ENCODE data around the gene PCID2. TPM values are rescaled to one million over a fixed set of nuclear protein-coding genes. Genes with fewer than 3 reads are reported as not detected.
"Not testable (repeated sequence)": the region's sequence is repeated elsewhere in the genome, so short reads cannot be mapped to it uniquely, and the experiment has no call there.

The PCID2 gene
- total RNA-seq, 2 experiments from 2014 or later = 65.6 TPM

DNA sequence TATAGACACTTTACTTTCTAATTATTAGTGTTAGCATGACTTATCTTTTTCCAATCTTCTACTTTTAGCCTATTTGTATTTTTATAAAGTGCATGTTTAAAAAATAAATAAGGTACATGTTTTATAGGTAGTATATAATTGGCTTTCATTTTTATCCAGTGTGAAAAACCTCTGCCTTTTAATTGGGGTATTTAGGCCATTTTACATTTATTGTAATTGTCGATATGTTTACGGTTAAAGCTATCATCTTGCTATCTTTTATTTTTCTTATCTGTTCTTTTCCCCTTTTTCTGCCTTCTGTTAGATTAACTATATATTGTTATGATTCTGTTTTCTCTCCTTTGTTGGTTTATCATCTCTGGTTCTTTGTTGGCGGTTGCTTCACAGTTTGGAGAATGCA, 40.9 kb downstream of the PCID2 start:
- Mint-ChIP-seq H3K27me3 (no peaks in the 10 kb centered on the region), H3K4me3 (no peak overlapping the region), H3K36me3 (peaks cover 41% of the 10 kb centered on the region), H3K9me3 (peaks cover 3% of the 10 kb centered on the region), H3K4me1 (peaks cover 14% of the 10 kb centered on the region), H3K27ac (peak overlapping the region; percentile 0)
- no peak for DNase-seq

DNA sequence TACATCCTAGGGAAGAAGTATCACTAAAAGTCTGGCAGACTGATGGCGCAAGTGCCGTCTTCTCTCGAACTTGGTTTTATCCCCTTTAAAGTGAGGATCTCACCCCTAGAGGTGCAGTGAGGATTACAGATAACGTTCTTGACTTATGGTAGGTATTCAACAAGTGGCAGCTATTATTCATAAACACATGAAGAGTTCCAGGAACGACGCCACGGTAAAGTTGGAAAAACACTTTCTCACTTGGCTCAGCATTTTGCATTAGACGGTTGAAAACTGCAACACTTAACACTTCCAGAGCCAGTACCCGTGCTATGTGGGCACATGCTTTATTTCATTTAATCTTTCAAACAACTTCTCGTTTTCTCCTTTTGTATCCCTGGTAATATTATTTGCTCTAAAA, 41.3 kb downstream of the PCID2 start:
- peaks cover 14% of the 10 kb centered on the region for H3K4me1 Mint-ChIP-seq
- no peak overlapping the region for H3K27ac Mint-ChIP-seq
- peaks cover 3% of the 10 kb centered on the region for H3K9me3 Mint-ChIP-seq
- no peak for DNase-seq
- H3K4me3 Mint-ChIP-seq = no peak overlapping the region
- no peaks in the 10 kb centered on the region for H3K27me3 Mint-ChIP-seq
- peaks cover 38% of the 10 kb centered on the region for H3K36me3 Mint-ChIP-seq

DNA sequence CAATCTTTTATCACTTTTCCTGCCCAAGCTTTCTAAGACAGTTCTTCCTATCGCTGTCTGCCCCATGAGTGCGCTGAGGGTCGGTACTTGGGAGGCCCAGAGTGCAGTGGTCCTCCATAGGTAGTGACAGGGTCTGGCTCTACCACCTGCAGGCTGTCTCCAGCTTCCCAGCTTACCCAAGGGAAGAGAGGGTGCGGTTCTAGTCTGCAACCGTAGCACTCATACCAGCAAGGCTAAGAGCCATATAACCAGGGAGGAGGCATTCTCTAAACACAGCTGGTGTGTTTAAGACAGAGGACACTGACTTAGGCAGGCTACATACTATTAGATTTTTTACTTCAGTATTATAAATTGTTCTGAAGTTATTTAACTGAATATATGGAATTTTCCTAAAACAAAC, 41.8 kb downstream of the PCID2 start:
- DNase-seq = no peak
- H3K27me3 Mint-ChIP-seq = no peaks in the 10 kb centered on the region
- H3K4me1 Mint-ChIP-seq = peaks cover 14% of the 10 kb centered on the region
- peaks cover 35% of the 10 kb centered on the region for H3K36me3 Mint-ChIP-seq
- H3K4me3 Mint-ChIP-seq = no peak overlapping the region
- peaks cover 3% of the 10 kb centered on the region for H3K9me3 Mint-ChIP-seq
- H3K27ac Mint-ChIP-seq = no peak overlapping the region

DNA sequence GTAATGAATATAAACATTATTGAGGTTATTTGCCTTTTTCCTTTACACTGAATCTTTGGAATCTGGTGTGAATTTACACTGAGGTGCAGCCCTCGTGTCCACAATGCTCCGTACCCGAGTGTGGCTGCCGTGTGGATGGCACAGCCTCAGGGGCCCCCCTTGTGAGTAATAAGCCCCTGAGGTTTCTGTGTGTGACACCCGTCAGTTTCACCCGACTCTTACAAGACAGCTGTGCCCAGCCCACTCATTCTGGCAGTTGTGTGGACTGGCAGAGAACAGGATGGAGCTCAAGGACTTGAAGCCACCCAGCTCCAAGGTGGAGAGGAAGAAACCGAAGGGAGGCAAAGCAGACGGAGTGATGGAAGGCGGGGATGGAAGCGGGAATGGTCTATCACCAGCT, 42.2 kb downstream of the PCID2 start:
- H3K27me3 Mint-ChIP-seq = no peaks in the 10 kb centered on the region
- H3K36me3 Mint-ChIP-seq = peaks cover 31% of the 10 kb centered on the region
- peaks cover 17% of the 10 kb centered on the region for H3K4me1 Mint-ChIP-seq
- DNase-seq = peak; percentile 30
- H3K4me3 Mint-ChIP-seq = no peak overlapping the region
- no peak overlapping the region for H3K27ac Mint-ChIP-seq
- H3K9me3 Mint-ChIP-seq = peaks cover 3% of the 10 kb centered on the region

DNA sequence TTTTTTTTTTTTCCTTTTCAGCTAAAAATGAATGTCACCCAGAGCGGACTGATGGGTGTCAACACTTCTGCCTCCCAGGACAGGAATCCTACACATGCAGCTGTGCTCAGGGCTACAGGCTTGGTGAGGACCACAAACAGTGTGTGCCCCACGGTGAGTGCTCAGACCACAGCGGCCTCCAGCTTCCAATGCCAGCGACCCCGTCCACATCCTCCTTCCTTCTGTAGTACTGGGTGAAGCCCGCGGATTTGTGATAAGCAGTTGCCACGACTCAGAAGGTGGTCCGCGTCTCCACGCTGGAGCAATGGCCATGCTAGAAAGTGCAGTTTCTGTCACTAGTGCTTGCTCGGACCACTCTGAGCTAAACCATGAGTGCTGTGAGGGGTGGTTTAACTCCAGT, 44.0 kb downstream of the PCID2 start:
- Mint-ChIP-seq H3K27ac (no peak overlapping the region), H3K4me3 (no peak overlapping the region), H3K9me3 (peaks cover 3% of the 10 kb centered on the region), H3K27me3 (no peaks in the 10 kb centered on the region), H3K36me3 (peaks cover 25% of the 10 kb centered on the region), H3K4me1 (peaks cover 19% of the 10 kb centered on the region)
- DNase-seq = no peak

DNA sequence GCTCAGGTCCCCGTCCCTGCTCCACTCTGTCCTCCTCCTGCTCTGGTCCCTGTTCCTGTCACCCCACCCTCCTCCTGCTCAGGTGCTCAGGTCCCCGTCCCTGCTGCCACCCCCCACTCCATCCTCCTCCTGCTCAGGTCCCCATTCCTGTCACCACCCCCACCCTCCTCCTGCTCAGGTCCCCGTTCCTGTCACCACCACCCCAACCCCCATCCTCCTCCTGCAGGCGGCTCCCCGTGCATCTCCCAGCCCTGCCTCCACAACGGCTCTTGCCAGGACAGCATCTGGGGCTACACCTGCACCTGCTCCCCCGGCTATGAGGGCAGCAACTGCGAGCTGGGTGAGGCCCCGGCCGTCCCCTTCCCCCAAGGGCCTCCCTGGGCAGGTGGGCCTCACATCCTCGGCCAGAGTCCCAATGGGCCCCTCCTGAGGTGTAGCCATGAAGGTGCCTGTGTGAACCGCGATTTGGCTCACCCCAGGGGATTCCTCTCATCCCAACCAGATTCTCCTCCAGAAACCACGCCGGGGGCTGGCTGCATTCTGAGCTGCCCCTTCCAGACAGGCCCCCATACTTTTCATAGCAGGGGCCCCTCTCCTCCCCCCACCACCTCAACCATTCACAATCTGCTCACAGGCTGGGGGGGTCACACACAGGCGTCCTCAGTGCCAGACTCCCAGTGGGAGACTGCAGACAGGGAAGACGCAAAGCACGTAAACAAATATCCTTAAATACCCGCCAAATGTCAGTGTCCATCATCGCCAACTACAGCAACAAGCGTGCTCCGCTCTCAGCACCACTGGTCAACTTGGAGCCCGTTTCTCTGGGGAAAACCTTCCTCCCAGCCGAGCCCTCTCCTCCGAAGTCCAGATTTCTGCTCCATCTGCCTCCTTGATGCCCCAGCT, 45.4 kb downstream of the PCID2 start:
- Mint-ChIP-seq H3K27me3 (no peaks in the 10 kb centered on the region), H3K36me3 (peaks cover 14% of the 10 kb centered on the region), H3K9me3 (peaks cover 3% of the 10 kb centered on the region), H3K4me3 (no peak overlapping the region), H3K27ac (peak overlapping the region; percentile 29), H3K4me1 (peaks cover 19% of the 10 kb centered on the region)
- peak; percentile 18 for DNase-seq

DNA sequence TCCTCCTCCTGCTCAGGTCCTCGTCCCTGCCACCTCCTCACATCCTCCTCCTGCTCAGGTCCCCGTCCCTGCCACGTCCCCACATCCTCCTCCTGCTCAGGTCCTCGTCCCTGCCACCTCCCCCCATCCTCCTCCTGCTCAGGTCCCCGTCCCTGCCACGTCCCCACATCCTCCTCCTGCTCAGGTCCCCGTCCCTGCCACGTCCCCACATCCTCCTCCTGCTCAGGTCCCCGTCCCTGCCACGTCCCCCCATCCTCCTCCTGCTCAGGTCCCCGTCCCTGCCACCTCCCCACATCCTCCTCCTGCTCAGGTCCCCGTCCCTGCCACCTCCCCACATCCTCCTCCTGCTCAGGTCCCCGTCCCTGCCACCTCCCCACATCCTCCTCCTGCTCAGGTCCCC, 46.5 kb downstream of the PCID2 start:
- H3K9me3 Mint-ChIP-seq, H3K27ac Mint-ChIP-seq, DNase-seq: not testable (repeated sequence)

DNA sequence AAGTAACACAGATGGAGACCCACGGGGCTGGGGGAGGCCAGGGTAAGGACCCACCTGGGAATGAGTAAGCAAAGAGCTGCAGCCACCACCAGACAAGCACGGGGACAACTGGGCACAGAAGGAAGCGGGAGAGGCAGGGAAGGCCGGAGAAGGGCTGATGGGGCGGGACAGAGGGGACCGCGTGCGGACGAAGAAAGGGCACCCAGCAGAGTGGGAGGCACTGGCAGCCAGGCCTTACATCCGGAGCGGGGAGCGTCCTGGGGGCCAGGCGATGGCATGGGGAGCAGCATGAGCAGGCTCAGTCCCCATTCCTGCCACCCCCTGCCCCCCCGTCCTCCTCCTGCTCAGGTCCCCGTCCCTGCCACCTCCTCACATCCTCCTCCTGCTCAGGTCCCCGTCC, 47.0 kb downstream of the PCID2 start:
- Mint-ChIP-seq H3K4me1 (peaks cover 16% of the 10 kb centered on the region), H3K36me3 (peaks cover 3% of the 10 kb centered on the region), H3K9me3 (no peaks in the 10 kb centered on the region), H3K27ac (no peak overlapping the region), H3K4me3 (peak overlapping the region; percentile 12), H3K27me3 (no peaks in the 10 kb centered on the region)
- no peak for DNase-seq

More for the DNA sequence above, 46.5 kb downstream of the PCID2 start:
- not testable (repeated sequence) for H3K36me3 Mint-ChIP-seq, H3K27me3 Mint-ChIP-seq, H3K4me3 Mint-ChIP-seq
- peaks cover 19% of the 10 kb centered on the region for H3K4me1 Mint-ChIP-seq

DNA sequence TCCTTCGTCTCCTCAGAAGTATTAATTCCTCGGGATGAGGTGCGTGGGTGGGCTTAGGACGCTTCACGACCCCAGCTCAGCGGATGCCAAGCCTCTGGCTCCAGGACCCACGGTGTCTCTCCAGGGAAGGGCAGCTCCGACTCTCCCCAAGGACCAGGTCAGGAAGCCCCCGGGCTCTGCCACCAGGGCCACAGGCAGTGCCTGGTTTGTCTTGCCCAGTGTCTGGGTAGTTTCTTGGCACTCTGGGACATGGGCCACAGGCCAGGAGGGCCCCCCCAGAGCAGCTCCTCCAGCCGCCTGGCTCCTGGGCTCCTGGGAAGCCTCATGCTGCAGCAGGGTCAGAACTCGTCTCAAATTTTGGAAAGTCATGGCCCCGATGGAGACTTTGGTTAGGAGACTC, 47.5 kb downstream of the PCID2 start:
- Mint-ChIP-seq H3K4me1 (peaks cover 13% of the 10 kb centered on the region), H3K4me3 (peak overlapping the region; percentile 12), H3K27me3 (no peaks in the 10 kb centered on the region), H3K27ac (no peak overlapping the region), H3K36me3 (no peaks in the 10 kb centered on the region), H3K9me3 (no peaks in the 10 kb centered on the region)
- no peak for DNase-seq

DNA sequence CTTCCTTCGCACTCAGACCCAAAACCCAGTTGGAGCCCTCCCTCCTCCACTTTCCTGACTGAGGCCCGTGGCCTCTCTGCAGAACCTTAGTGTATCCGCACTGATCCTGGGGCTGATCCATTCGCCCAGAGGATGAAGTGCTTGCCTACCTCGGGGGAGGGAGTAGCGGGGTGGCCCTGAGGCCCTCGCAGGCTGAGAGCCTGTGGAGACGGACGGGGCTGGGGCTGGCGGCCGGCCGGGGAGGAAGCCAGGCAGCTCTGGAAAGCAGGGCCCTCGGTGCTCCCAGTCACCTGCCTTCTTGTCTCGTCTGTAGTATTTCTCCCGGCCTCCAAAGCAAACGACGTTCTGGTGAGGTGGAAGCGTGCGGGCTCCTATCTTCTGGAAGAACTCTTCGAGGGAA, 48.8 kb downstream of the PCID2 start:
- peaks cover 10% of the 10 kb centered on the region for H3K4me1 Mint-ChIP-seq
- H3K4me3 Mint-ChIP-seq = no peak overlapping the region
- no peaks in the 10 kb centered on the region for H3K36me3 Mint-ChIP-seq
- H3K27me3 Mint-ChIP-seq = no peaks in the 10 kb centered on the region
- no peak overlapping the region for H3K27ac Mint-ChIP-seq
- no peak for DNase-seq
- H3K9me3 Mint-ChIP-seq = peaks cover 8% of the 10 kb centered on the region

DNA sequence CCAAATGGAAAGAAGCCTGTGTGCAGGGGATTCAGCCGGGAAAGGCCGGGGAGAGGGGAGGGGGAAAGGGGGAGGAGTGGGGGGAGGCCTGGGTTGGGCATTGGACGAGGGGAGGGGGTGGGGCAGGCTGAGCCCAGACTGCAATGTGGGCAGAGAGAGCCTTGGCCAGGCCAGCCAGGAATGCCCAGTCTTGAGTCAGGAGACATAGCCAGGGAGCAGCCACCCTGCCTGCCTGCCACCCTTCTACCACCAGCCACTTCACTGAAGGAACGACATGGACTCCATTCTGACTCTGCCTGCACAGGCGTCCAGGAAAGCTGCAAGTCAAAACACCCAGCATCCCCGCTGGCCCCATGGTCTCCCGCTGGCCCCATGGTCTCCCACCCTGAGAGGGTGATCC, 49.5 kb downstream of the PCID2 start:
- peaks cover 8% of the 10 kb centered on the region for H3K9me3 Mint-ChIP-seq
- no peak overlapping the region for H3K27ac Mint-ChIP-seq
- H3K4me1 Mint-ChIP-seq = peaks cover 13% of the 10 kb centered on the region
- no peaks in the 10 kb centered on the region for H3K27me3 Mint-ChIP-seq
- no peak for DNase-seq
- no peaks in the 10 kb centered on the region for H3K36me3 Mint-ChIP-seq
- H3K4me3 Mint-ChIP-seq = no peak overlapping the region

DNA sequence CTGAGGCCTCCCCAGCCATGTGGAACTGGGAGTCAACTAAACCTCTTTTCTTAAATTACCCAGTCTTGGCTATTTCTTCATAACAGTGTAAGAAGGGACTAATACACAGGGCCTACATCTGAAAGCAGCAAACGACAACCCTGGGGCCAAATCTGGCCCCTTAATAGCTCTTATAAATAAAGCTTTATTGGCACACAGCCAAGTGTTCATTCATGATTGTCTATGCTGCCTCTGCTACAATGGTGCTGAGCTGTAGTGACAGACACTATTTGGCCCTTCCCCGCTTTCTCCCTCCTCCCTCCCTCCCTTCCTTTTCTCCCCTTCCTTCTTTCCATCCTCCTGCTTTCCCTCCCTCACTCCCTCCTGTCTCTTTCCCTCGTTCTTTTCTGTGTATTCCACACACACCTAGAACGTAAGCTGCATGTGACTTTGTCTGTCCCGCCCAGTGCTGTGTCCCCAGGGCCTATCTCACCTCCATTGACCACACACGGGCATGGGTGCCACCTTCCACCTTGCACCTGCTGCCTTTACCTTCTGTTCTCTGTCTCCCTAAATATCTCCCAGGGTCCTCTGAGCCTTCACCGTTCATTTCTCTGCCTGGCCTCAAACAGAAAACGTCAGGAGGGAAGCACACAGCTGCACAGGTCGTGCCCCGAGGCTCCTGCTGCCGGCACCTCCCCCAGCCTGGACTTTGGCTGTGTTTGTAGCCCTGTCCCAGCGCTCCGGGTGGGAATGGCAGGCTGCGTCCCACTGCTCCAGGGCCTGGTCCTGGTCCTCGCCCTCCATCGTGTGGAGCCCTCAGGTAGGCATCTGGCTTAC, 50.3 kb downstream of the PCID2 start, which contains the start of gene PROZ:
PROZ (plus strand) TSS at position 720 of the 819 bp plus-strand sequence; CDS start at position 733, 13 bp downstream.
- peaks cover 1% of the 10 kb centered on the region for H3K36me3 Mint-ChIP-seq
- no peak within 1 kb of the TSS for H3K4me3 Mint-ChIP-seq
- no peaks in the 10 kb centered on the region for H3K27me3 Mint-ChIP-seq
- H3K27ac Mint-ChIP-seq = no peak within 1 kb of the TSS
- peaks cover 8% of the 10 kb centered on the region for H3K9me3 Mint-ChIP-seq
- no peak for DNase-seq
- peaks cover 13% of the 10 kb centered on the region for H3K4me1 Mint-ChIP-seq

DNA sequence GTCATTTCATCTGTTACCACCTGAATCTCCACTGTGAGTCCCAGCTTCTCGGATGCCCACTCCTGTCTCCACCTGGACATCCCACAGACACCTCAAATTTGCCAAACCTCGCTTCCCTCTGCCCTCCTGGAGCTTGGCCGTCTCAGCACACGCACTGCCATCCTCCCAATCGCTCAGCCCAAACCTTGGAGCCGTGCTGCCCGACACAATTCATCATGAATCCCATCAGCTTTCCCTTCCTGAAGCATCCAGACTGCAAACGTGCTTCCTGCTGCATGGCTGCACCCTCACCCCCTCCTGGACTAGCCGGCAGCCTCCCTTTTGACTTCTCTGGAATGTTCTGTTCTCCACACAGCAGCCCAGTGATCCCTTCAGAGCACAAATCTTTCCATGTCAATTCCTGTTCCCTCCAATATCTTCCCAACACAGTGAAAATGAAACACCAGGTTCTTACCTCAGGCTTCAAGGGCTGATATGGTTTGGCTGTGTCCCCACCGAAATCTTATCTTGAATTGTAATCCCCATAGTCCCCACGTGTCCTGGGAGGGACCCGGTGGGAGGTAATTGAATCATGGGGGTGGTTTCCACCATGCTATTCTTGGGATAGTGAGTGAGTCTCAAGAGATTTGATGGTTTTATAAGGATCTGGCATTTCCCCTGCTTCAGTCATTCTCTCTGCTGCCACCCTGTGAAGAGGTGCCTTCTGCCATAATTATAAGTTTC, 51.1 kb downstream of the PCID2 start:
- H3K9me3 Mint-ChIP-seq = peaks cover 8% of the 10 kb centered on the region
- no peak overlapping the region for H3K27ac Mint-ChIP-seq

DNA sequence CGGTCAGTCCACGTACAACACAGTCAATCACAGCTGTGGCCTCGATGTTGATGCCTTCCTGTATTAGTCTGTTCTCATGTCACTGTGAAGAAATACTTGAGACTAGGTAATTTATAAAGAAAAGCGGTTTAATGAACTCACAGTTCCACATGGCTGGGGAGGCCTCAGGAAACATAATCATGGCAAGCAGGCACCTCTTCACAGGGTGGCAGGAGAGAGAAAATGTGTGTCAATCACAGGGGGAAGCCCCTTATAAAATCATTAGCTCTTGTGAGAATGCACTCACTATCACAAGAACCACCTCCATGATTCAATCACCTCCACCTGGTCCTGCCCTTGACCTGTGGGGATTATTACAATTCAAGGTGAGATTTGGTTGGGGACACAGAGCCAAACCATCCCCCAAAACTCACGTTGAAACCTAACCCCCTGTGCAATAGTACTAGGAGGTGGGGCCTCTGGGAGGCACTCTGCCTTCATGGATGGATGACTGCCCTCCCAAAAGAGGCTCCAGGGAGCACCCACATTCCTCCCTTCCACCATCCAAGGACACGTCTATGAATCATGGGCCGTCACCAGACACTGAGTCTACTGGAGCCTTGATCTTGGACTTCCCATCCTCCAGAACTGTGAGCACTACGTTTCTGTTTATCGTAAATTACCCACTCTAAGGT, 52.4 kb downstream of the PCID2 start:
- Mint-ChIP-seq H3K9me3 (peaks cover 8% of the 10 kb centered on the region), H3K36me3 (peaks cover 1% of the 10 kb centered on the region), H3K27me3 (peaks cover 18% of the 10 kb centered on the region), H3K4me3 (no peak overlapping the region), H3K27ac (no peak overlapping the region), H3K4me1 (peaks cover 17% of the 10 kb centered on the region)
- no peak for DNase-seq

More for the DNA sequence above, 51.1 kb downstream of the PCID2 start:
- Mint-ChIP-seq H3K4me1 (peaks cover 17% of the 10 kb centered on the region), H3K36me3 (peaks cover 1% of the 10 kb centered on the region), H3K27me3 (peaks cover 6% of the 10 kb centered on the region), H3K4me3 (no peak overlapping the region)
- no peak for DNase-seq
